HepG2 (cell line): ENCODE data around the gene ATP6V1G2. TPM values are rescaled to one million over a fixed set of nuclear protein-coding genes. Genes with fewer than 3 reads are reported as not detected.

Source experiments
- ATAC-seq: fragments of 200-7000 bp; cut with Tn5 transposase; 3 replicates; pipeline ENCODE4 v1.9.1; 2020; ENCODE audit warnings: mild to moderate bottlenecking, moderate library complexity
- BruUV-seq: library from RNA; stranded (reverse); fragments of 400-500 nt; replicated peaks from 2 replicates; lab custom pipeline; 2021; lab: Mats Ljungman, UMichigan
- CTCF ChIA-PET: fragments of 300-600 bp; formaldehyde crosslinking; extraction: SDS; loops from one replicate; lab custom pipeline; 2021; ENCODE audit warnings: low total read pairs, inconsistent platforms, low intra/inter-chr PET ratio; lab: Yijun Ruan, JAX
- POLR2A ChIA-PET: fragments of 350-600 bp; sonication (Branson Sonifier 250); formaldehyde crosslinking; loops from one replicate; lab custom pipeline; 2020; ENCODE audit warnings: antibody characterized with exemption, inconsistent platforms; lab: Yijun Ruan, JAX
- DNase-seq: peaks from one replicate; pipeline ENCODE4 v3.0.0-alpha.2; 2015; ENCODE audit warnings: low spot score
- FAIRE-seq: peaks from 3 replicates; lab custom pipeline; 2011; peaks lifted over from hg19 to GRCh38; lab: Jason Lieb, UNC
- H2AFZ ChIP-seq: one replicate; pipeline ENCODE4 v1.6.1; 2011; ENCODE audit warnings: low read length, inconsistent platforms
- H3K27ac ChIP-seq: fragments of 300-600 bp; 3 replicates; pipeline ENCODE4 v1.8.0; 2011; ENCODE audit warnings: mixed run types, mild to moderate bottlenecking, mixed read lengths, low read length, inconsistent platforms; ENCODE audit not compliant: insufficient read depth; ENCODE audit errors: extremely low read length
- H3K27me3 ChIP-seq, 2 experiments: fragments of 200-600 bp in 1 of 2; 2 replicates in 1 of 2; 3 replicates in 1 of 2; pipeline versions ENCODE4 v1.6.0 to v1.8.0; 2011; ENCODE audit warnings: low read length in 2 of 2, mild to moderate bottlenecking in 2 of 2, moderate library complexity in 2 of 2, inconsistent platforms in 1 of 2; ENCODE audit not compliant: insufficient read depth in 2 of 2, control insufficient read depth in 1 of 2
- H3K36me3 ChIP-seq, 2 experiments: fragments of 200-600 bp in 1 of 2; replicated peaks in 1 of 2; 2 replicates in 1 of 2; 3 replicates in 1 of 2; pipeline versions ENCODE4 v1.5.1 to v1.8.0; 2011; ENCODE audit warnings: low read length in 2 of 2, inconsistent platforms in 1 of 2; ENCODE audit not compliant: insufficient read depth in 2 of 2, control insufficient read depth in 1 of 2
- H3K4me1 ChIP-seq: 2 replicates; pipeline ENCODE4 v1.5.1; 2012; ENCODE audit warnings: low read length, inconsistent platforms; ENCODE audit not compliant: insufficient read depth
- H3K4me2 ChIP-seq: 2 replicates; pipeline ENCODE4 v1.6.0; 2011; ENCODE audit warnings: low read depth, low read length, inconsistent platforms
- H3K4me3 ChIP-seq, 3 experiments: fragments of 200-600 bp in 1 of 3; sonication (generic), shearing (Covaris generic) in 1 of 3; replicated peaks in 1 of 3; 2 replicates each; pipeline ENCODE4 v1.5.1; 2011 to 2016; ENCODE audit warnings: low read length in 3 of 3, inconsistent platforms in 2 of 3, low read depth in 2 of 3, mild to moderate bottlenecking in 2 of 3, control low read depth in 1 of 3, mixed read lengths in 1 of 3; ENCODE audit not compliant: insufficient read depth in 1 of 3
- H3K79me2 ChIP-seq: one replicate; pipeline ENCODE4 v1.6.1; 2011; ENCODE audit warnings: low read length, inconsistent platforms; ENCODE audit not compliant: insufficient read depth
- H3K9ac ChIP-seq: 2 replicates; pipeline ENCODE4 v1.6.0; 2011; ENCODE audit warnings: mild to moderate bottlenecking, low read depth, low read length, inconsistent platforms; ENCODE audit not compliant: insufficient read depth
- H3K9me3 ChIP-seq: 2 replicates; pipeline ENCODE4 v1.5.1; 2012; ENCODE audit warnings: mild to moderate bottlenecking, low read length
- H4K20me1 ChIP-seq: 2 replicates; pipeline ENCODE4 v1.6.0; 2011; ENCODE audit warnings: inconsistent platforms, mild to moderate bottlenecking, low read length, moderate library complexity; ENCODE audit not compliant: insufficient read depth
- BHLHE40 ChIP-seq: IDR thresholded peaks from 2 replicates; pipeline ENCODE4 v1.6.1; 2011; ENCODE audit warnings: low read length, improper control_type of control experiment
- GPBP1L1 ChIP-seq: sonication (generic); formaldehyde crosslinking; IDR thresholded peaks from 2 replicates; pipeline ENCODE4 v1.5.0; 2020; ENCODE audit warnings: mild to moderate bottlenecking, missing genetic modification reagents
- PHF5A ChIP-seq: IDR thresholded peaks from one replicate; pipeline ENCODE4 v1.6.1; 2018; ENCODE audit warnings: low read depth, missing genetic modification reagents; ENCODE audit not compliant: unreplicated experiment
- RBFOX2 ChIP-seq: fragments of 200-400 bp; formaldehyde crosslinking; IDR thresholded peaks from 2 replicates; pipeline ENCODE4 v1.6.1; 2017; ENCODE audit warnings: low read depth, mild to moderate bottlenecking, low read length
- RELA ChIP-seq: sonication (generic); formaldehyde crosslinking; IDR thresholded peaks from 2 replicates; pipeline ENCODE4 v1.4.0; 2020; ENCODE audit warnings: missing genetic modification reagents
- RFX1 ChIP-seq: fragments of 450-650 bp; IDR thresholded peaks from 2 replicates; pipeline ENCODE4 v1.6.1; 2017
- RXRB ChIP-seq: IDR thresholded peaks from 2 replicates; pipeline ENCODE4 v1.6.1; 2016; ENCODE audit warnings: borderline replicate concordance, missing genetic modification reagents, missing compliant biosample characterization
- ZBTB38 ChIP-seq: sonication (generic); formaldehyde crosslinking; IDR thresholded peaks from 2 replicates; pipeline ENCODE4 v1.5.1; 2020; ENCODE audit warnings: mild to moderate bottlenecking, missing genetic modification reagents
- ZFP41 ChIP-seq: sonication (generic); formaldehyde crosslinking; IDR thresholded peaks from 2 replicates; pipeline ENCODE4 v1.4.0; 2020; ENCODE audit warnings: mild to moderate bottlenecking, missing genetic modification reagents, borderline replicate concordance
- ZNF33B ChIP-seq: sonication (generic); formaldehyde crosslinking; IDR thresholded peaks from 2 replicates; pipeline ENCODE4 v1.5.1; 2020; ENCODE audit warnings: mild to moderate bottlenecking, missing genetic modification reagents
- ZNF430 ChIP-seq: sonication (generic); formaldehyde crosslinking; IDR thresholded peaks from 2 replicates; pipeline ENCODE4 v1.9.0; 2021; ENCODE audit warnings: mild to moderate bottlenecking, missing genetic modification reagents
- ZNF562 ChIP-seq: sonication (generic); formaldehyde crosslinking; IDR thresholded peaks from 2 replicates; pipeline ENCODE4 v1.8.0; 2022; ENCODE audit warnings: missing genetic modification reagents, borderline replicate concordance
- ZNF703 ChIP-seq: sonication (generic); formaldehyde crosslinking; IDR thresholded peaks from 2 replicates; pipeline ENCODE4 v1.5.1; 2020; ENCODE audit warnings: missing genetic modification reagents, mild to moderate bottlenecking, moderate library complexity, borderline replicate concordance
- ZSCAN22 ChIP-seq: sonication (generic); formaldehyde crosslinking; IDR thresholded peaks from 2 replicates; pipeline ENCODE4 v1.4.0; 2020; ENCODE audit warnings: mild to moderate bottlenecking, missing genetic modification reagents
- ZSCAN9 ChIP-seq: IDR thresholded peaks from 2 replicates; pipeline ENCODE4 v1.6.1; 2016; ENCODE audit warnings: borderline replicate concordance
- in situ Hi-C: cut with HindIII; loops from 2 replicates; pipeline ENCODE4 v1.10.0; 2017; ENCODE audit warnings: low pct_unique_long_range_greater_than_20kb; ENCODE audit not compliant: extremely low pct_ligation_motif_present
- intact Hi-C: fragments of 100-400 bp; cut with micrococcal nuclease; formaldehyde crosslinking; loops from one replicate; pipeline ENCODE4 v1.10.0; 2022; ENCODE audit not compliant: unreplicated experiment
- polyA plus RNA-seq, 8 experiments: library from polyadenylated mRNA; depleted of rRNA in 3 of 8; stranded (reverse) in 7 of 8; unstranded in 1 of 8; fragments of >200 nt; fragmentation: Illumina TruSeq in 4 of 8; extraction: Trizol in 4 of 8; gene quantifications; 2 replicates each; pipeline versions ENCODE4 v1.2.1 to v1.2.3, GENCODE V29; 2011 to 2016; ENCODE audit warnings: low read depth in 4 of 8, missing spikeins in 1 of 8, mixed read lengths in 1 of 8; ENCODE audit not compliant: insufficient read depth in 1 of 8
- total RNA-seq, 5 experiments: library from RNA; depleted of rRNA; stranded (reverse); fragments of >200 nt; fragmentation: Illumina TruSeq; extraction: Trizol; gene quantifications; 2 replicates each; pipeline ENCODE4 v1.2.3, GENCODE V29; 2016; ENCODE audit warnings: low read depth in 1 of 5

The ATP6V1G2 gene
- total and polyA plus RNA-seq, 2 of the 13 experiments (the other 11 are each of a cell fraction or from before 2014, with no cell fraction given) = 0.27 to 0.83 TPM

GRCh38 chr6:31560697-31561058, 14.3 kb upstream of the ATP6V1G2 start:
- DNase-seq (no peak), ATAC-seq (no peak), FAIRE-seq (no peak)
- no peak overlapping the region for H3K4me2 ChIP-seq
- no peaks in the 10 kb centered on the region for H3K27me3 ChIP-seq
- H3K9me3 ChIP-seq = no peaks in the 10 kb centered on the region
- in situ Hi-C loops = no loop called here
- ChIA-PET POLR2A (no interaction called here), CTCF (no interaction called here)
- no TSS peak for BruUV-seq
- H3K4me3 ChIP-seq = no peak overlapping the region
- TF ChIP-seq ZBTB38 = no peak
- TF ChIP-seq ZNF33B (CRISPR knock-in tag) = no peak
- TF ChIP-seq ZNF703 (CRISPR knock-in tag) = no peak
- no peak for TF ChIP-seq ZNF430
- no peak for TF ChIP-seq ZNF562
- TF ChIP-seq ZSCAN9 = no peak
- TF ChIP-seq ZFP41 = no peak
- no peak for TF ChIP-seq RXRB
- TF ChIP-seq PHF5A (CRISPR knock-in tag) = no peak
- TF ChIP-seq GPBP1L1 = no peak
- no peak for TF ChIP-seq RELA (CRISPR knock-in tag)
- no peak for TF ChIP-seq RBFOX2
- TF ChIP-seq BHLHE40 = no peak
- TF ChIP-seq RFX1 = no peak
- TF ChIP-seq ZSCAN22 (CRISPR knock-in tag) = no peak
- H3K4me1 ChIP-seq = no peaks in the 10 kb centered on the region
- no peak overlapping the region for H2AFZ ChIP-seq
- H3K36me3 ChIP-seq = peaks cover 21 to 38% of the 10 kb centered on the region in 2 experiments; a peak in 4 of 5 replicates
- intact Hi-C loops = loop anchor here (1.0 kb wide), 1 partner anchor 22 kb away; the partner anchor contains the start of gene LTB
- H3K9ac ChIP-seq = no peak overlapping the region
- H4K20me1 ChIP-seq = no peaks in the 10 kb centered on the region
- no peaks in the 10 kb centered on the region for H3K79me2 ChIP-seq
- H3K27ac ChIP-seq = no peak overlapping the region
